SKM-1 treated with dmso at 0.1 percent for 144 hours (cell line): ENCODE data around the gene ENTREP3.

Source experiments
- DNase-seq: peaks from one replicate; lab custom pipeline; 2025; ENCODE audit not compliant: unreplicated experiment; lab: John Stamatoyannopoulos, UW

ENTREP3 gene

GRCh38 chr1:155278689-155279160, 23.4 kb upstream of the ENTREP3 start:
- DNase-seq = no peak

- DNase-seq = peak; percentile 74
These were observed 22.8 kb upstream of the ENTREP3 start for GRCh38 chr1:155277902-155278688.

GRCh38 chr1:155277070-155277901, 22.0 kb upstream of the ENTREP3 start, which contains the start of gene HCN3:
Gene HCN3 (plus strand): TSS chr1:155277463. CDS start chr1:155277591, 128 bp downstream.
- DNase-seq = peak; percentile 98

- peak; percentile 98 for DNase-seq
These were observed 18.3 kb upstream of the ENTREP3 start, which contains the start of gene CLK2 for GRCh38 chr1:155273343-155274245. Gene CLK2 (minus strand): TSS chr1:155273504. CDS start chr1:155270977, 2,527 bp downstream.

- no peak for DNase-seq
These were observed 17.4 kb upstream of the ENTREP3 start for GRCh38 chr1:155272466-155273342.

- no peak for DNase-seq
These were observed 14.1 kb upstream of the ENTREP3 start for GRCh38 chr1:155269381-155269780.

GRCh38 chr1:155268630-155269029, 13.3 kb upstream of the ENTREP3 start:
- DNase-seq = no peak

GRCh38 chr1:155267373-155267772, 12.1 kb upstream of the ENTREP3 start:
- DNase-seq = no peak

GRCh38 chr1:155266553-155266952, 11.3 kb upstream of the ENTREP3 start:
- no peak for DNase-seq

GRCh38 chr1:155263067-155263466, 7.8 kb upstream of the ENTREP3 start:
- no peak for DNase-seq

GRCh38 chr1:155261852-155262673, 6.8 kb upstream of the ENTREP3 start, which contains the start of gene SCAMP3:
Gene SCAMP3 (minus strand): TSS chr1:155262360. CDS start chr1:155262151, 209 bp downstream.
- peak; percentile 100 for DNase-seq

- DNase-seq = no peak
These were observed 6.2 kb upstream of the ENTREP3 start for GRCh38 chr1:155261493-155261851.

- DNase-seq = no peak
These were observed 5.0 kb upstream of the ENTREP3 start for GRCh38 chr1:155260276-155260675.

- DNase-seq = no peak
These were observed 972 bp upstream of the ENTREP3 start for GRCh38 chr1:155256058-155256852.

- DNase-seq = no peak
These were observed 505 bp downstream of the ENTREP3 start for GRCh38 chr1:155254714-155255242.

- no peak for DNase-seq
These were observed 1.0 kb downstream of the ENTREP3 start for GRCh38 chr1:155254228-155254713.

- DNase-seq = no peak
These were observed 1.5 kb downstream of the ENTREP3 start for GRCh38 chr1:155253797-155254196.

GRCh38 chr1:155253208-155253607, 2.1 kb downstream of the ENTREP3 start:
- DNase-seq = peak; percentile 11
